NCI-H2107 treated with DMSO at 0.1 percent for 48 hours (cell line): ENCODE results near the gene PELI1.
A peak's percentile ranks its signal among the peaks of the same experiment; 100 is the strongest.

Experiments used
- DNase-seq: peaks from one replicate; lab custom pipeline; 2025; ENCODE audit not compliant: unreplicated experiment; lab: John Stamatoyannopoulos, UW

The PELI1 gene, protein sequence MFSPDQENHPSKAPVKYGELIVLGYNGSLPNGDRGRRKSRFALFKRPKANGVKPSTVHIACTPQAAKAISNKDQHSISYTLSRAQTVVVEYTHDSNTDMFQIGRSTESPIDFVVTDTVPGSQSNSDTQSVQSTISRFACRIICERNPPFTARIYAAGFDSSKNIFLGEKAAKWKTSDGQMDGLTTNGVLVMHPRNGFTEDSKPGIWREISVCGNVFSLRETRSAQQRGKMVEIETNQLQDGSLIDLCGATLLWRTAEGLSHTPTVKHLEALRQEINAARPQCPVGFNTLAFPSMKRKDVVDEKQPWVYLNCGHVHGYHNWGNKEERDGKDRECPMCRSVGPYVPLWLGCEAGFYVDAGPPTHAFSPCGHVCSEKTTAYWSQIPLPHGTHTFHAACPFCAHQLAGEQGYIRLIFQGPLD

GRCh38 chr2:64144057-64145013 lies at the start of gene PELI1:
Gene PELI1 (minus strand): TSS chr2:64144420. CDS start chr2:64108310, 36,110 bp downstream.
- DNase-seq = peak; percentile 97

DNA sequence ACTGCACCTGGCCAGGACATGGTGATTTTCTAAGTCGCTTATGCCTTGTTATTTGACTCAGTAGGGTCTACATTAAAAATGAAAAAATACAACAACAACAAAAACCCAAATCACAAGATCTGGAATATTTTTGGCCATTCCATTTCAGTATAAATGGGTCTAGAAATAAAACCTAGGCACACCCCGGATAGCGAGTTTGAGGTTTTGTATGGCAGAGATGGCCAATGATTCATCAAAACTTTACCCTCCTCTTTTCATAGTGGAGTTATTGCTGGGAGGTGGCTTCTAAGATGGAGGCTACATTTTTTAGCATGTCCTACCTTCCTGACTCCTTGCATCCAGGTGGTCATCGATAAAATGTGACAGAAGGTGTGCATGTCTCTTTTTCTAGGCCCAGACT lies 49.3 kb upstream of the PELI1 start:
- DNase-seq = no peak

DNA sequence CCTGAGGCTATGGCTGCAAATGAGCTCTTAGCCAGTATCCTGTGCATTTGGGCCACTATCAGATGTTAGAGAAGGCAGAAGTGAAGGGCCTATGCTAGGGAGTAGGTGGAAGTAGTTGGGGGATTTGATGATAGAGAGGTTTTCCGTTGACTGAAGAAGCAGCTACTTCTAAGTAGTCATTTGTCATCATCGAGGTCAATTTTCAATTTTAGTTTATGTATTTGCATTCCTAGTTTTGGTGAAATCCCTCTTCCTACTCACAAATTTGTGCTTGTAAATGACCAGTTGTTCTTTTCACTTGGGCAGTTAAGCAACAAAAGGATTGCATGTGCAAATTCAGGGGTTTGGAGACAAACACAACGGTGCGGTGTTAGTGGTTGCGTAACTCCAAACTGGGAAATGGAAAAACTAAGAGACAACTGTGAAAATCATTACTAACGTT lies 48.5 kb upstream of the PELI1 start:
- DNase-seq = no peak

GRCh38 chr2:64192125-64192479 lies 47.9 kb upstream of the PELI1 start:
- no peak for DNase-seq

GRCh38 chr2:64189586-64189985 lies 45.4 kb upstream of the PELI1 start:
- DNase-seq = no peak

GRCh38 chr2:64189167-64189566 lies 44.9 kb upstream of the PELI1 start:
- no peak for DNase-seq

- DNase-seq = no peak
These were observed 42.7 kb upstream of the PELI1 start for GRCh38 chr2:64186699-64187605.

- DNase-seq = no peak
These were observed 35.5 kb upstream of the PELI1 start for GRCh38 chr2:64179582-64180321.

DNA sequence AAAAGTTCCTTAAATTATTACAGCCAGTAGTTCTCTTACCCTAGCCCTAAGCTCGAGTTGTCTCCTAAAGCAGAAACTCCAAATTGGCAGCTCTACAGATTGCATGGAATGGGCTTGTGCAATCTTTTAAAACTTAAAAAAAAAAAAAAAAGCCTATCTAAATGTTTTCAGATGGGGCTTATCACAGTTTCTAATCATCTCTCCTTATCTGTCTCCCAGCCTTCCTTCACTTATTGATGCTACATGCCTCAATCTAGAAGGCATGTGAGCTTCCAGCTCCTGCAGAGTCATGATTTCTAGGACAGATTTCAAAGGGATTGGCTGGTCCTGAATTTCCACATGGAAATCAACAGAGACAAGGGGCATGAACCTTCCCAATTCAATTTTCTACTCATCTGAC lies 33.1 kb upstream of the PELI1 start:
- no peak for DNase-seq

- no peak for DNase-seq
These were observed 31.4 kb upstream of the PELI1 start for GRCh38 chr2:64175419-64176197.

- no peak for DNase-seq
These were observed 29.2 kb upstream of the PELI1 start for GRCh38 chr2:64173156-64174135.

- DNase-seq = no peak
These were observed 24.5 kb upstream of the PELI1 start for GRCh38 chr2:64168756-64169155.

GRCh38 chr2:64168201-64168600 lies 24.0 kb upstream of the PELI1 start:
- DNase-seq = no peak

GRCh38 chr2:64166637-64167420 lies 22.6 kb upstream of the PELI1 start:
- DNase-seq = no peak

- DNase-seq = no peak
These were observed 22.0 kb upstream of the PELI1 start for GRCh38 chr2:64166212-64166611.

DNA sequence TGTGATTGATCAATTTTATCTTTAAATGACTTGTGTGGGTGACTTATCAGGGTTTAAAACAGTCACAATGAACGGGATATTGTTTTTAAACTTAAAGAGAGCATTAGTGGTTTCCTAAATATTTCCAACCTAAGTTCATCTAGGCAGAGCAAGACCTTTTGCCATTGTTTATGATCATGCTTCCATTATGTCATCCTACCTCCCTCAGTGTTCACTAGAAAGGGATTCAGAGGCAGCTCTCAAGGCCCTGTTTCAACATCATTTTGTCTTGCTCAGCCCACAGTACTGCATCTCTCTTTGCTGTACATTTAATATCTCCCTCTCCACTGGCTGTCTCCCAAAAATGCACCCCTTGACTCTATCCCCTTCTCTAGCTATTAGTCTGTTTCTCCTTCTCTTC lies 21.5 kb upstream of the PELI1 start:
- DNase-seq = no peak

- DNase-seq = no peak
These were observed 20.4 kb upstream of the PELI1 start for GRCh38 chr2:64164629-64165028.
